Stimulated activated CD8-positive, alpha-beta memory T cell treated with anti-CD3 and anti-CD28 coated beads, Interleukin-15, amount 100 ng/mL, for 48 hours (primary cell): ENCODE data around the gene SUSD5.

Experiments
- DNase-seq, 2 donors: peaks; one replicate each; pipeline ENCODE4 v3.0.0-alpha.2; 2020; ENCODE audit warnings: low read depth in 2 of 2

The SUSD5 gene

DNA sequence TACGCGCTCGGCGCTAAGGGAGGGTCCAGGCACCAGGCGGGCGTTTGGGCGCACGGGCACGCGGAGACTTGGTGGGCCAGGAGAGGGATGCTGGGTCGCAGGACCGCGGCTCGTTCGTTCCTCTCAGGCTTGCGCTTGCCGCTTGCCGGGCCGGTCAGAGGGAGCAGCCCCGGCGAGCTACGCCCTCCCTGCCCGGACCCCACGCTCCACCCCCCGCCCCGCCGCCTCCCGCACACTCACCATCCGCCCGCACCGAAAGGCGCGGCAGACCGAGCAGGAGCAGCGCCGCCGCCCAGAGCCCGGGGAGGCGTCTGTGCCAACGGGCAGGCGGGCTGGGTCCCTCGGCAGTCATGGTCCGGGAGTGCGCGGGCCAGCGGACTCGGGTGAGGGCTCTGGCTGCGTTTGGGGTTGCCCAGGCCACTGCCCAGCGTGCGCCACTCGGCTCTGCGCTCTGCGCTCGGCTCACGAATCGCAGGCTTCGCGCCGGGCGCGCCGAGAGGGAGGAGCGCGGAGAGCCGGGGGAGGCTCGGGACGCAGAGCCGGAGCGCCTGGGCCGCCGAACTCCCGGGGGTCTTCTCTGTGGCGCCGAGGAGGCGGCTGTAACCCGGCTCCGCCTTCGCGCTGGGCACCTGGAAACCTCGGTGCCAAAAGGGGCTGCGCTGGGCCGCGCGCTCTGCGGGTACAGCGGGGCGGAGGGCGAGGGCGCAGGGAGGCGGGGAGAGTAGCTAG, at the start of gene SUSD5:
SUSD5 (minus strand) TSS at position 365 of the 729 bp plus-strand sequence; CDS start at position 352, 13 bp downstream.
- no peak for DNase-seq

DNA sequence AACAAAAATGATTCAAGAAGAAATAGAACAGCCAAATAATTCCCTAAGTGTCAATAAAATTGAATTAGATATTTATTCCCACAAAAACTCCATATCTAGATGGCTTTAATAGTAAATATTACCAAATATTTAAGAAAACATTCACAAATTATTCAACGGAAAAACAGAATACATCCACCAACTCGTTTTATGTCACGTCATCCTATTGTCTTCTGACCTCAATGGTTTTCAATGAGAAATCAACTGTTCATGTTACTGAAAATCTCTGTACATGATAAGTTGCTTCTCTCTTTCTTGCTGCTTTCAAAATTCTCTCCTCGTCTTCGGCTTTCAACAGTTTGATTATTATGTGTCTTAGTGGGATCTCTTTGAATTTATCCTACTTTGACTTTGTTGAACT, 41.5 kb upstream of the SUSD5 start:
- DNase-seq, result no peak

DNA sequence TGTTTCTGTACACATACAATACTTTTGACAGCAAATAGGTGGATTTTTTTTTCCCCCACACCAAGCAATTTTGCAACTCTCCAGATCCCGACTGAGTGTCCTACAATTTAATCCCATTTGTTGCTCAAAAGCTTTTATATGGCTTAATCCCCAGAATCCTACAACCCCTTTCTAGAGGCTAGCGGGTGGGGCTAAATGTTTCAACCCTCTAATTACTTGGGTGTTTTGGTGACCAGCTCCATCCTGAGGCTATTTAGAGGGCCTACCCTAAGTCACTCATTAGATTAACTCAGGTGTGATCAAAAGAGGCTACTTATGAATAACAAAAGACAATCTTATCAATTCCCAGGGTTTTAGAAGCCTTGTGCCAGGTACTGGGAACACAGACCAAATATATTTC, 37.6 kb upstream of the SUSD5 start:
- DNase-seq, result no peak

DNA sequence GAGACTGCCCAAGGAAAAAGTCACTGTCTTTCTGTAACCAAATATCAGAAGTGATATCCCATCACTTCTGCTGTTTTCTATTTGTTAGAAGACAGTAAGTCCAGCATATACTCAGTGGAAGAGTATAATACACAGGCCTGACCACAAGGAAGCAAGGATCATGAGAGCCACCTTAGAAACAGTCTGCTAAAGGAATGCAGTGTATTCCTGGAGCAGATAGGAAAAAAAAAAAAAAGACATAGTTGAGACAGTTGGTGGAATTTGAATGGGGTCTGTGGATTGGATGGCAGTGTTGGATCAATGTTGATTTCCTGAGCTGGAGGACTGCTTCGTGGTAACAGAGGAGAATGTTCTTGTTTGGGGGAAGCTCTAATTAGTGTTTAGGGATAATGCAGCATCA, 32.1 kb upstream of the SUSD5 start:
- no peak for DNase-seq

DNA sequence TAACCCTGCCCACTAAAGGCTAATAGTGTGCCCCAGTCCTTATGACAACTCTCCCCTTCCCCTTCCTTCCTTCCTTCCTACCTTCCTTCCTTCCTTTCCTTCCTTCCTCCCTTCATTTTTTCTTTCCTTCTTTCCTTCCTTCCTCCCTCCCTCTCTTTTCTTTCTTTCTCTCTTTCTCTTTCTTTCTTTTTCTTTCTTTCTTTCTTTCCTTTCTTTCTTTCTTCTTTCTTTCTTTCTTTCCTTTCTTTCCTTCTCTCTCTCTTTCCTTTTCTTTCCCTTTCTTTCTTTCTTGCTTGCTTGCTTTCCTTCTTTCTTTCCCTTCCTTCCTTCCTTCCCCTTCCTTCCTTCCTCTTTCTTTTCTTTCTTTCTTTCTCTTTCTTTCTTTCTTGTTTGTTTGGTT, 28.2 kb upstream of the SUSD5 start:
- DNase-seq, result no peak

DNA sequence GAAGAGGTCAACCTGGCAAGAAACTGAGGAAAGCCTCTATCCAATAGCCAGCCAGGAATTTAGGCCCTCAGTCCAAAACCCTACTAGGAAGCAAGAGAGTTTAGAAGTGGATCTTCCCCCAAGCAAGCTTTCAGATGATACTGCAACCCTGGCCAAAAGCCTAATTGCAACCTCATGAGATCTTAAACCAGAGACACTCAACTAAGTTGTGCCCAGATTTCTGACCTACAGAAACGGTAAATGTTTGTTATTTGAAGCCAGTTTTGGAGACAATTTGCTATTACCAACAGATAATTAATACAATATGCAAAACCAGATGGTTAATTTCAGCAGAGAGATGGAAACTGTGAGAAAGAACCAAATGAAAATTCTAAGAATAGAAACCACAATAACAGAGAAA, 21.7 kb upstream of the SUSD5 start:
- no peak for DNase-seq

DNA sequence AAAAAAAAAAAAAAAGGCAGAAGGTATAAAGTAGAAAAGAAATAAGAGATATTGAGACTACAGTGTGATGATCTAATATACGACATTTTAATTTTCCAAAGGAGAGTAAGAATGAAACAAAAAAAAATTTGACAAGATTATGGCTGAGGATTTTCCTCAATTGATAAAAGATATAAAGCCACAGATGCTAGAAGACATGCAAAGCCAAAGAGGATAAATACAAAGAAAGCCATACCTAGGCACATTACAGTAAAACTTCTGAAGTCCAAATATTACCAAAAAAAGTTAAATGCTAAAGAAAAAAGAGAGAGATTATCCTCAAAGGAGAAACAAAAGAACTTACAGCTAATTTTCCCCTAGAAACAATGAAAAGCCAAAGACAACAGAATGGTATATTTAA, 20.3 kb upstream of the SUSD5 start:
- no peak for DNase-seq

DNA sequence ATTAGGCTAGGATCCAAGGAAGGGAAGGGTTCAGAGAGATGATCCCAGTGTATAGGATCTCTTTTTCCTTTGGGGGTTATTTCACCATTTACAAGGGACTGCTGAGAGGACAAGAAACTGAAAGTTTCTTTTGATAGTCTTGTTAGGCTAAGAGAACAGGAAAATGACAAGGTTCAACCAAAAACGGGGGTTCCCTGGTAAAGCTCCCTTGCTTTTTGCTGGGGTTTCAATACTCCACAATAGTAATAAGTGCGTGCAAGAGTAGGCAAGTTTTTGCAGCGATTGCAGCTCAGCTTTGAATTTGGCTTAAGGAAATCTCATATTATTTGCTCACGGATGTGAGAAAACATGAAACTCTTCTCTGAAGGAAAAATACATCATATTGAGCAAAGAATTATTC, 18.8 kb upstream of the SUSD5 start:
- DNase-seq, result no peak

DNA sequence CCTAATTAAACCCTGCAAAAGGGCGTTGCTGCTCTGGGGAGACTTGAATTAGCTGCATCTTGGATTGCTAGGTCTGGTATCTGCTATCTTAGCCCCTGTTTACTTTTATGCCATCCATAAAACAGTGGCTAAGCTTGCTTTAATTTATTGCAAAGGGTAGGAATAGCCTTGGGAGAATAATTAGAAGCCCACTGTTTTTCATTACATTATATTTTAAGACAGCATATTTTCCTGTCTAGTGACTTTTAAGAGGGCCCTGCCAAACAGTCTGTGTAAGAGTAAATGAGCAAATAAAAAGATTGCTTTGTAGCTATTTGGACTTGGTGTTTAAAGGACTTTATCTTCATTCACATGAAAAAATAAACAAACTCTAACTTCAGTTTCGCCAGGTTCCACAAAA, 17.4 kb upstream of the SUSD5 start:
- DNase-seq, result no peak

DNA sequence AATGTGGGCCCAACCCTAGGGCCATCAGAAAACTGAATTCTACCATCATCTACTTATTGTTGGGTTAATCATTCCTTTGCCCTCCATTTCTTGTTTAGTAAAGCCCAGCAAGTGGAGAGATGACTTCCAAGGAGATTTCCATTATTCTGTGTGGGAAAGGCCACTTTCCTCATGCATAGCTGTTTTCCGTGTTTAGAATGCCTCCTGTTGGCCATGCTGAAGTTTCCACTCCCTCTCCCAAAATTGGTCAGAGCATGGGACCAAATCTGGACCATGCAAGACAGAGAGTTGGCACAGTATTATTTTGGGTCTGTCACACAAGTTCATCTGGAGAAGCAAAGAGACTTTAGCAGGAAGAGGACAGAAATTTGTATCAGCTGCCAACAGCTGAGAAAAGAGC, 15.3 kb upstream of the SUSD5 start:
- no peak for DNase-seq

DNA sequence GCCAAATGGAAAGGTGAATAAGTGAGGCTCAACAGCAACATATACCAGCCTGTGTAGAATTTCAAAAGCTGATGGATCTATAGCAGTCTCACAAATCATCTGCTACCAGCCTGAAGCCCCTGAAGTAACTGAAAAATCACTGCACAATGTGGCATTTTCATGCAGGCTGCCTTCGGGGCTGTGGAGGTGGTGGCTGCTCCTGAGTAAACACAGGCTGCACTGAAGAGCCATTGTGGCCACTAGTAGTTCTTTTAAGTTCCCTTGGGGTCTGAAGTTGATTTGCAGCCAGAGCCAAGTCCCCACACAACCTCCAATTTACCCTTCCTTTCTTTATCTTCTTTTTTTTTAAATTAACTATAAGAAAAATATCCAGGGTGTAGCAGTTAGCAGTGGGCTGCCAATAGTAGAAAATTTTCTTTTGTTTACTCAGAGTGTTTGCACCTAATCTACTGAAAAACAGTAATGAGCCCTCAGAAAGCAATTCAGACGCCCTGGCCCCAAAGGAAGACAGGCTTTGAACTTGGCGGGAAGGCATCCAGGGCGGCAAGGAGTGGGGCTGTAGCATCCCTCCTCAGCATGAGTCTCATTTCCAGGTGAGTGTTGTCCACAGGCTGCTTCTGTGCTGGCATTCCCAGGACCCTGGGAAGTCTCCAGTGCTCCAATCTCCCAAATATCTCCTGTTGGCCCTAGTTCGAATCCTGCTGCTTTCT, 13.3 kb upstream of the SUSD5 start:
- DNase-seq, result no peak

DNA sequence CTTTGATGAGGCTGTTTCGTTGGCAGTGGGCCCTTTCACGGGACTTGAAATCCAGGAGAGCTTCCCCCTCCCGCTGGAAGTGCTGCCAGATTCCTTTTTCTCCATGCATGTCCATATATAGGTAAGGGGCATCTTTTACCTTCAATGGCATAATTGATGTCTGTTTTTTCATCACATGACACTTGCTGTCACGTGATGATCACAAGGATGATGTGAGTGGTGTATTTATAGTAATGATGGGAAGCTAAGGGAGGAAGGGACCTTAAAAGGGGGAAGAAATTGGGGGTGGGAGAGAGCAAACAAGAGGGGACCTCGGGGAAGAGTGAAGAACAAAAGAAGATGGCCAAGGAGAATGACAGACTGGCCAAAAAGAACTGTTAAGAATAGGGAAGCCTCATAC, 11.3 kb upstream of the SUSD5 start:
- DNase-seq, result no peak

DNA sequence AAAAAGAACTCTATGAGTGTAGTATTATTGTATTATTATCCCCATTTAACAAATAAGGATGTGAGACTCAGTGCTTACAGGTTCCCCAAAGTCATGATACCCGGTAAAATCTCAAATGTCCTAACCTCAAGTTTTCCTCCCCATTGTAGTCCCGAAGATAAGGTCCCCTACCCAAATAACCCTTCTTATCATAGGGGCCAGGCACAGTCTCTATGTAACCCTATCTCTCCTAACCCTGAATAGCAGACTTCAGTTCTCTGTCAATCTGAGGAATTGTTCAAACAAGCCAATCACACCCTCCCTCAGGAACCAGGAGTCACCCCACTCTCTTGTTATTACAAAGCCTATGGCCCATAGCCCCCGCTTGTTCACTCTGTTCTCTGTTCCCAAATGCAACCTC, 10.5 kb upstream of the SUSD5 start:
- no peak for DNase-seq

DNA sequence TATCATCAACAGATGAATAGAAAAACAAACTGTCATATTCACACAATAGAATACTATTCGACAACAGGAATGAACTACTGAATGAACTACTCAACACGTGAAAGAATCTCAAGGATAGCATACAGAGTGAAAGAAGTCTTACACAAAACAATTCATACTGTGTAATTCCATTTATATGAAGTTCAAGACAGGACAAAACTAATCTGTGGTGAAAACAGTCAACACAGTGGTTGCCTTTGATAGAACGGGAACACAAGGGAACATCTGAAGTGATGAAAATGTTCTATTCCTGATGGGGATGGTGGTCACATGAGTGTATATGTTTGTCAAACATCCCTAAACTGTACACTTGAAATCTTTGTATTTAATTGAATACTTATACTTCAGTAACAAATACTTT, 2.6 kb upstream of the SUSD5 start:
- DNase-seq, result no peak

DNA sequence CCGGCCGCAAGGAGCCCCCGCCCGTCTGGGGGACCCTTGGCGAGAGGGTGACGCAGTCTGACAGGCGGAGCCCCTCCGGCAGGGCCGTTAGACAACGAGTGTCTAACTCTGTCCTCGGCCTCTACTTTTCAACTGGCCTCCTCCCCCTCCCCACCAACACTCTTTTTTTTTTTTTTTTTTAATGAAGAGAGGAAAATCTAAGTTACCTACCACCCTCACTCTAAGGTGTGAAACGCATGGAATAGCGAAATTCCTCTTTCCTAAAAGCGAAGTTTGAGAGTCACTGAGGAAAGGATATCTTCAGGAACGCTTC, 521 bp upstream of the SUSD5 start:
- no peak for DNase-seq

DNA sequence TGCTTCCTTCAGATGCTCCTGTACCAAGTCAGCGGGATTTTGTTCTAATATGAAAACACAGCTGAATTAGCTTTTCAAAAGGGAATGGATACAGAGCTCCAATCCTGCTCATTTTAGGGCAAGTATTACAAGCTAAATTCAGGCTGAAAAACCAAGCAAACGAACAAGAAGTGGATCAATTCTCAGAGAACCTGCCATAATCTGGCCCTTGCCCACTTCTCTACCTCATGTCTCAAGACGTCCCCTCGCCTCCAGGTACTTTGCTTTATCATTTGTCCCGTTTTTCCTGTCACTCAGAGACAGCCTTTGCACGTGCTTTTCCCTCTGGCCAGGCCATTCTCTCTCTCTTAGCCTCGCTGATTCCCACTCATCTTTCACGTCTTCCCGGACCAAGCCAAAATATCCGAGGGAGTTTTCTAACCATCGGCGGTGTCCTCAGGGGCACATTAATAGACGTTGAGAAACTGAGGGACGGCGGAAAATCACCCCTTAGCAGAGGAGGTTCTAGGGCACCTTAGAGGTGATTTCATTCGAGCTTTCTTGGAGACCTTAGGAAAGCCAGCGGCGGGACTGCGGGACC, 654 bp downstream of the SUSD5 start:
- DNase-seq, result no peak

DNA sequence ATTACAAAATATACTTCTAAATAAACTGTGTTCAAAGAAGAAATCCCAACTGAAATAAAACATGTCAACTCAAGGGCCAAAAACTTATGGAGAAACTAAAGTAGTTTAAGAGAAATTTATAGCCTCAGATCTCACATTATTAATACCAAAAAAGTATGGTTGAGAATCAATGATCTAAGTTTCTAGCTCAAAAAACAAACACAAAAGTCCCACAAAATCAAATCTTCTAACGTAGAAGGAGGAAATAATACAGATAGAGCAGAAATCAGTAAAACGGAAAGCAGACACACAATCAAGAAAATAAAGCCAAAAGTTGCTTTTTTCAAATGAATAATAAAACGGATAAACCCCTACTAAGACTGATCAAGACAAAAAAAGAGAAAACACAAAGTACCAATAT, 2.9 kb downstream of the SUSD5 start:
- no peak for DNase-seq

DNA sequence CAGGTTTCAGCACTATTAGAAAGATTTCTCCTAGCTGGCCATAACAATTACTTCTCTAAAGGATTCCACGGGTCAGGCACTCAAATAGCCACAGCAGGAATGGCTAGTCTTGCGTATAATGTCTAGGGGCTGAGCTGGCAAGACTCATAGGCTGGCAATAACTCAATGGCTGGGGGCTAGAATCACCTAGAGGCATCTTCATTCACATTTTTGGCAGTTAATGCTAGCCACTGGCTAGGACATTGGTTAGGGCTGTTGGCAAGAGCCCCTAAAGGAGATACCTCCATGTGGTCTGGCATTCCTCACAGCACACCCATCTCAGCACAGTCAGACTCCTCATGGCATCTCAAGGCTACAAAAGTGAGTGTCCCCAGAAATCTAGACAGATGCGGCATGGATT, 6.2 kb downstream of the SUSD5 start:
- no peak for DNase-seq

DNA sequence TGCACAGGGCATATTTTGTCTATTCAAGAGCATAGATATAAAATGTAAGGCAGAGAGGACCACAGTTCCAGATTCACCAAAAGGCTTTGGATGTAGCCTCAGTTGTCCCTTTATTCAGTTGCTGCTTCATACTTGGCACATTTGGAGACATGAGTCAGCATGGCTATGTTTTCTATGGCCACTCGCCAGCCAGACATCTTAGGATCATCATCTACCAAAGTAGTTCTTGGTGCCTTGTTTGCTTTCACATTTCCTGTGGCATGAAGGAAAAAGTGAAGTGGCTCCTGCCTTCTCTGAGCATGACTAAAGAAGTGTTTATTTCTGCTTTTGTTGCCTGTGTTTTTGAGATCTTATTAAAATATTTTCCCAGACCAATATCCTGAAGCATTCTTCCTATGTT, 7.2 kb downstream of the SUSD5 start:
- no peak for DNase-seq

DNA sequence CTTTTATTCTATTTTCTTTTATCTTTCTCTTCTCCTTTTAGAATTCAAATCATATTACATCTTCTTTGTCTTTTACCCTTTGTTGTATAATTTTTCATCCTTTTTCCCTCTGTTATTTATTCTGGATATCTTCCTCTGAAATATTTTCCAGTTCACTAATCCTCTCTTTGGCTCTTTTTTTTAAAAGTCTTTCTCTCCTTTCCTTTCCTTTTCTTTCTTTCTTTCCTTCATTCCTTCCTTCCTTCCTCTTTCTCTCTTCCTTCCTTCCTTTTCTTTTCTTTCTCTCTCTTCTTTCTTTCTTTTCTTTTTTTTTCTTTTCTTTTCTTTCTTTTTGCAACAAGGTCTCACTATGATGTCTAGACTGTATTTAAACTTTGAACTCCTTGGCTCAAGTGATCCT, 9.3 kb downstream of the SUSD5 start:
- no peak for DNase-seq

DNA sequence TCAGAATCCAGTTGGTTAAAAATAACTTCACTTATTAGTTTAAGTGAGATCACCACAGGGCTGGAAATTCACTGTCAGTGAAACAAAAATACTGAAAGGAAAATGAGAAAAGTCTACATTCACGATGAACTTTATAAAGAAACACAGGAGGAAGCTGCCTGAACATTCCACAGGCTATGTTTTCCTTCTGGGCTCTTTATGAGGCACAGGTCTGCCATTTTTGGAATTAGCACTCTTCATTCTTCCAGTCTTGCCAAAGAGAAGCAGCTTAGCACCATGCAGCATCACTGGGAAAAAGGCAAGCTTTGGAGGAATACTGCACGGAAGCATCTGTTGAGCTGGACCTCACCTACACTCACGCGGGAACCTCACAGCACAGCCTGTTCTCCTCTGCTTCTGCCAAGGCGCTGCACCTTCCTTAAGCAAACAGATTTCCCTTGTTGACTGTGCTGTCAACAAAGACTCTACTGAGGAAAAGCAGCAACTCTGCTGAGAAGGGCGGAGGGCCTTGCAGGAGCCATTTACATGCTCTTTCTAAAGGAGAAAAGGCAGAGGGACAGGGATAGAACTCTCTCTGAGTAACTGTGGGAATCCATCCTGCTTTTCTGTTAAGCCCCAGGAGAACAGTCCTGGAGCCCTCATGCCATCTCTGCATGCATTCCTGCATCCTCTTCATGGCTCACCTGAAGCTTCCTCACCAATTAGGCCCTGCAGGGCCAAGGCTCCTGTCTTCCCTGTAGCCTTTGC, 15.7 kb downstream of the SUSD5 start:
- no peak for DNase-seq

DNA sequence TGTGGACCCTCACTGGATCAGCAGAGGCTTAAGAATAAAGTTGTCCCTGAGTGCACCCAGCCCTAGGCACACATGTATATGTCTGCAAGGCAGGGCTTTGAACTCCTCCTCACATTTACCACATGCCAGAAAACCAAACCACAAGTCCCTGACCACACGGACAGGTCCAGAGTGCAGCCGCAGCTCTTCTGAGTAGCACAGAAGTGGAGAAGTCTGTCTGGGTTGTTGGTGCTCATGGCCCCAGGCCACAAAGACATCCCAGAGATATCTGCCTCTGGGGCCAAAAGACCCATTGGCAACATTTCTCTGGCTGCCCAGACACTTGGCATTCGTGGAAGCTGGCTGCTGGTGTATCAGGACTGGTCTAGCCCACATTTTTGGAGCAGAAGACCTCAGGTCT, 17.4 kb downstream of the SUSD5 start:
- no peak for DNase-seq

DNA sequence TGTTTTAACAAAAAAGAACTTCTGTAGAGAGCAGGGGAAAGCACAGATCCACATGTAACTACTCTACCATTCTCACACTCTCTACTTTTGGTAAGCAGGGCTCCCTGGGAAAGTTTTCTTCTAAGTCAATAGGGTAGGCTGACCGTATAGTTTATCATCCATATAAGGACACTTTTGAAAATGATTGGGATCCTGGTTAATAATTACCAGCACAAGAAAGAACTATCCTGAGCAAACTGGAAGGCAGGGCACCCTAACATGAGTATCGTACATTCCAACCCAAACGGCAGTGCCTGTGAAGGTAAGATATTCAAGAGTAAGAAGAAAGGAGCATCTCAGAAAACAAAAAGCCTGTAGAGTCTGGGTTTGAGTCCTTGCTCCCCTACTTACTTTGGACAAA, 22.1 kb downstream of the SUSD5 start:
- no peak for DNase-seq
